Smooth muscle cell (in vitro differentiated cells): ENCODE measurements around the gene IDH1. TPM values are rescaled to one million over a fixed set of nuclear protein-coding genes. Genes with fewer than 3 reads are reported as not detected.

Source experiments
- DNase-seq: peaks from one replicate; lab custom pipeline; 2025; ENCODE audit not compliant: unreplicated experiment; lab: John Stamatoyannopoulos, UW
- H2AFZ ChIP-seq: fragments of 200-600 bp; sonication (generic); 2 replicates; pipeline ENCODE4 v1.6.0; 2016; ENCODE audit warnings: antibody characterized with exemption, low read depth, mild to moderate bottlenecking
- H3F3A ChIP-seq: fragments of 200-600 bp; sonication (generic); 2 replicates; pipeline ENCODE4 v1.6.0; 2017; ENCODE audit warnings: antibody characterized with exemption, low read depth
- H3K27ac ChIP-seq: fragments of 200-600 bp; sonication (generic); 2 replicates; pipeline ENCODE4 v1.5.1; 2016; ENCODE audit warnings: low read depth, mild to moderate bottlenecking
- H3K27me3 ChIP-seq: fragments of 200-600 bp; sonication (generic); 2 replicates; pipeline ENCODE4 v1.6.1; 2016; ENCODE audit warnings: low read depth, mild to moderate bottlenecking
- H3K36me3 ChIP-seq: fragments of 200-600 bp; sonication (generic); 2 replicates; pipeline ENCODE4 v1.5.1; 2016; ENCODE audit warnings: low read depth
- H3K4me1 ChIP-seq: fragments of 200-600 bp; sonication (generic); 2 replicates; pipeline ENCODE4 v1.5.1; 2016; ENCODE audit warnings: low read depth
- H3K4me2 ChIP-seq: fragments of 200-600 bp; sonication (generic); 2 replicates; pipeline ENCODE4 v1.6.0; 2016; ENCODE audit warnings: mild to moderate bottlenecking
- H3K4me3 ChIP-seq: fragments of 200-600 bp; sonication (generic); 2 replicates; pipeline ENCODE4 v1.5.1; 2016; ENCODE audit warnings: mild to moderate bottlenecking
- H3K79me2 ChIP-seq: fragments of 200-600 bp; sonication (generic); 2 replicates; pipeline ENCODE4 v1.6.0; 2016; ENCODE audit warnings: low read depth, mild to moderate bottlenecking
- H3K9ac ChIP-seq: fragments of 200-600 bp; sonication (generic); 2 replicates; pipeline ENCODE4 v1.6.0; 2016; ENCODE audit warnings: low read depth
- H3K9me3 ChIP-seq: fragments of 200-600 bp; sonication (generic); replicated peaks from 2 replicates; pipeline ENCODE4 v1.5.1; 2016; ENCODE audit warnings: low read depth
- H4K20me1 ChIP-seq: fragments of 200-600 bp; sonication (generic); 2 replicates; pipeline ENCODE4 v1.6.0; 2016; ENCODE audit warnings: low read depth
- WGBS: methylation state at CpG from one replicate; pipeline ENCODE4 v1.1.7; 2016; ENCODE audit warnings: low lambda C conversion rate; 5-methylcytosine and 5-hydroxymethylcytosine counted together
- polyA plus RNA-seq: library from polyadenylated mRNA; unstranded; fragments of >200 nt; fragmentation: Nextera tagmentation; extraction: Ambion mirVana; gene quantifications from 2 replicates; pipeline ENCODE4 v1.2.1, GENCODE V29; 2016
- total RNA-seq: library from RNA; depleted of rRNA; stranded (reverse); fragments of >200 nt; gene quantifications from 2 replicates; pipeline ENCODE4 v1.2.3, GENCODE V29; 2014
- TF ChIP-seq, protein P1 (sequence below): fragments of 200-600 bp; sonication (generic); IDR thresholded peaks from 2 replicates; pipeline ENCODE4 v1.5.1; 2017; ENCODE audit warnings: borderline replicate concordance, mild to moderate bottlenecking, antibody characterized with exemption; ENCODE audit not compliant: insufficient read depth, poor library complexity, severe bottlenecking

IDH1 gene
- total and polyA plus RNA-seq, 2 experiments from 2014 or later, result 97.2 to 98.6 TPM

DNA sequence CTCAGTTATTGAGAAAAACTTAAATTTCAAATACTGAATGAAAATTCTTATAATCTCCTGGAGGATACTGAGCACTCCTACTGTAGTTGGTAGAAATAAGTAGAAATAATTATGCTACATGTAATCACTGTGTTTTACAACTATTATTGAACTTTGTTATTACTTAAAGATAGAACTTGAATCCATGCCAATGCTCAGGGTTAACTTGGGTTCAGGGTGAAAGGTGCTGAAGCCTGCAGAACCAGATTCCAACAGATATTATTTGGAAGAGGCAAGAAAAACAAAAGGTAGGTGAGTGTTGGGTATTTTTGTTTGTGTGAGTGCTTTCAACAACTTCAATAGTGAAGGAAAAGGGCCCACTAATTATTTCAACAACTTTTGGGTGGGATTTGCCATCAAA is 10.4 kb downstream of the IDH1 start:
- H3F3A ChIP-seq, result no peaks in the 10 kb centered on the region
- TF ChIP-seq, protein P1, sequence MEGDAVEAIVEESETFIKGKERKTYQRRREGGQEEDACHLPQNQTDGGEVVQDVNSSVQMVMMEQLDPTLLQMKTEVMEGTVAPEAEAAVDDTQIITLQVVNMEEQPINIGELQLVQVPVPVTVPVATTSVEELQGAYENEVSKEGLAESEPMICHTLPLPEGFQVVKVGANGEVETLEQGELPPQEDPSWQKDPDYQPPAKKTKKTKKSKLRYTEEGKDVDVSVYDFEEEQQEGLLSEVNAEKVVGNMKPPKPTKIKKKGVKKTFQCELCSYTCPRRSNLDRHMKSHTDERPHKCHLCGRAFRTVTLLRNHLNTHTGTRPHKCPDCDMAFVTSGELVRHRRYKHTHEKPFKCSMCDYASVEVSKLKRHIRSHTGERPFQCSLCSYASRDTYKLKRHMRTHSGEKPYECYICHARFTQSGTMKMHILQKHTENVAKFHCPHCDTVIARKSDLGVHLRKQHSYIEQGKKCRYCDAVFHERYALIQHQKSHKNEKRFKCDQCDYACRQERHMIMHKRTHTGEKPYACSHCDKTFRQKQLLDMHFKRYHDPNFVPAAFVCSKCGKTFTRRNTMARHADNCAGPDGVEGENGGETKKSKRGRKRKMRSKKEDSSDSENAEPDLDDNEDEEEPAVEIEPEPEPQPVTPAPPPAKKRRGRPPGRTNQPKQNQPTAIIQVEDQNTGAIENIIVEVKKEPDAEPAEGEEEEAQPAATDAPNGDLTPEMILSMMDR, result no peak
- H3K27ac ChIP-seq, result no peak overlapping the region
- H3K79me2 ChIP-seq, result no peaks in the 10 kb centered on the region
- DNase-seq, result no peak
- no peaks in the 10 kb centered on the region for H3K27me3 ChIP-seq
- no peak overlapping the region for H2AFZ ChIP-seq
- no peak overlapping the region for H3K4me3 ChIP-seq
- H3K9ac ChIP-seq, result no peak overlapping the region
- H3K36me3 ChIP-seq, result peaks cover 19% of the 10 kb centered on the region
- no peak overlapping the region for H3K4me2 ChIP-seq
- no peaks in the 10 kb centered on the region for H4K20me1 ChIP-seq
- no peaks in the 10 kb centered on the region for H3K4me1 ChIP-seq
- H3K9me3 ChIP-seq, result no peaks in the 10 kb centered on the region

DNA sequence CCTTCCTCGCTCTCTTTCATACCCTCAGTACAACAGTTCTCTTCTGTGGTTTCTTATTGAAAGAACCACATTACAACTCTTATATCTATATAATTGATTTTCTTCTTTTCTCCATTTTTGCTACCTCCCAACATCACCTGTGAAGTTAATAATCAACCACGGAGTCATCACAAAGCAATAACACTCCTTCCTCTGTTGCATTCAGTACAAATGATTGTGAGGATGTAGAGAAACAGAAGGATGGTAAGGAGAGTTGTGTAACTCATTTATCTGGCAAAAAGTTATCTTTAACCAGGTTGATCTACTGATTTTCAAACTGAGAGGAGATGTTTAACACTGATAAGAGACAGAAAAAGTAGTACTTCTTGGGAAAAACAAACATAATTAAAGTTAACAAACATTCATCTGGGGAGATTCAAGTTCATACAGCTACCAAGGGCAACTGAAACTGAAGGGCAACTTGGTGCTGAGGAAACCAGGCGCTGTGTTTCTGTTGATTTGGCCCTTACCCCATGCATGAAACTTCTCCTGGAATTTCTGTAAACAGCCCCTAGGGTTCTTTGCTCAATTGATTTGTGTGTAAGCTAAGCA is 14.2 kb downstream of the IDH1 start:
- no peak for DNase-seq
- TF ChIP-seq, protein P1, result no peak
- Histone ChIP-seq H3K27me3 (no peaks in the 10 kb centered on the region), H3K27ac (no peak overlapping the region), H2AFZ (no peak overlapping the region), H3K4me1 (no peaks in the 10 kb centered on the region), H3F3A (no peaks in the 10 kb centered on the region), H4K20me1 (no peaks in the 10 kb centered on the region), H3K36me3 (peaks cover 13% of the 10 kb centered on the region), H3K9me3 (no peaks in the 10 kb centered on the region), H3K4me2 (no peak overlapping the region), H3K79me2 (no peaks in the 10 kb centered on the region), H3K9ac (no peak overlapping the region), H3K4me3 (peak overlapping the region; percentile 8)
- 98% methylated on average over 3 of the region's 3 CpGs for WGBS

DNA sequence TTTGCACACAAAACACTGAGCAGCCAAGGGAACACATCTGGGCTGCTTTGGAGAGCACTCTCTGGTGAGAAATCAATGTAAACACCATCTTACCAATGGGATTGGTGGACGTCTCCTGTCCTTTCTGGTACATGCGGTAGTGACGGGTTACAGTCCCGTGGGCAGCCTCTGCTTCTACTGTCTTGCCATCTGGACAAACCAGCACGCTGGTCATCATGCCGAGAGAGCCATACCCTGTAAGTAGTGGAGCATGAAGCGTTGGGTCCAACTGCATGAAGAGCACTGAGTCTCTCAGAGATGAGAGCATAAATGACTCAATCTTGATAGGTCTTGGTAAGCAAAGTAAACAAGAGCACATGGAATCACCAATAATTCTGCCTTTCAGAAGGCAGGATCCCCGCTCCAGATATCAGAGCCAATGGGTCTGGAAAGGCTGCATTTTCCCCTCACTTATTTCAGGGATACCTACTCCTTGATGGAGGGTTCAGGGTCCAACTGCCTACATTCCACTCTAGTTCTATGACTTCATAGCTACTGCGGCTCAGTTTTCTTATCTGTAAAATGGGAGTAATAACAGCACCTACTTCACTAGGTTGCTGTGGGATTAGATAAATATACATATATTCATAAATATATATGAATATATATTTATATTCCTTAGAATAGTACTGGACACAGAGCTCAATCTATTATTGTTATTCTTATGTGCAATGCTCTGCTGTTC is 14.9 kb downstream of the IDH1 start:
- no peak overlapping the region for H3K9ac ChIP-seq
- H3K79me2 ChIP-seq, result no peaks in the 10 kb centered on the region
- no peaks in the 10 kb centered on the region for H3K27me3 ChIP-seq
- H3K4me1 ChIP-seq, result no peaks in the 10 kb centered on the region
- peaks cover 13% of the 10 kb centered on the region for H3K36me3 ChIP-seq
- H3K27ac ChIP-seq, result no peak overlapping the region
- H4K20me1 ChIP-seq, result no peaks in the 10 kb centered on the region
- no peak overlapping the region for H3K4me3 ChIP-seq
- TF ChIP-seq, protein P1, result no peak
- 94% methylated on average over 9 of the region's 9 CpGs for WGBS
- DNase-seq, result no peak
- H2AFZ ChIP-seq, result no peak overlapping the region
- no peaks in the 10 kb centered on the region for H3K9me3 ChIP-seq
- H3F3A ChIP-seq, result no peaks in the 10 kb centered on the region
- H3K4me2 ChIP-seq, result no peak overlapping the region

DNA sequence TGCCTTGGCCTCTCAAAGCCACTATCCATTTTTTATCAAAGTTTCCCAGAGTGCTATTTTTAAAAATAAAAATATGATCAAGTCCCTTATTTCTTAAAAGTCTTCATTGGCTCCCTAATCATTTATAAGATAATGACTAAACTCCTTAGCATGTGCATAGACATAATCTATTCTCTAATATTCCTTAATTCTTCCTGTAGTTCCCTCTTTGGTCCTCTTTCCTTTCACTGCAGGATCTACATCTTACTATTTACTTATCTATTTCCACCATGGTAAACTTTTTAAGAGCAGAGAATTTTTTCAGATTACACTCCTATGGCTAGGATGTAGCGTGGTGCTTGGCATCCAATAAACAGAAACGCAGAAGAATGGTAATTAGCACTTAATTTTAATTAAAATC is 19.0 kb downstream of the IDH1 start:
- Histone ChIP-seq H3K4me2 (no peak overlapping the region), H3K79me2 (no peaks in the 10 kb centered on the region), H3F3A (no peaks in the 10 kb centered on the region), H3K4me3 (no peak overlapping the region), H3K27ac (no peak overlapping the region), H3K9me3 (no peaks in the 10 kb centered on the region), H4K20me1 (no peaks in the 10 kb centered on the region), H2AFZ (no peak overlapping the region), H3K36me3 (peaks cover 8% of the 10 kb centered on the region), H3K4me1 (no peaks in the 10 kb centered on the region), H3K9ac (no peak overlapping the region), H3K27me3 (no peaks in the 10 kb centered on the region)
- TF ChIP-seq, protein P1, result no peak
- 77% methylated on average over 2 of the region's 2 CpGs for WGBS
- no peak for DNase-seq
